Esophagus muscularis mucosa (tissue), 4 donors: ENCODE results near the gene EBF3. TPM values are rescaled to one million over a fixed set of nuclear protein-coding genes. Genes with fewer than 3 reads are reported as not detected.

Experiments
- DNase-seq: peaks from one replicate; pipeline ENCODE4 v3.0.0-alpha.2; 2017; ENCODE audit errors: extremely low spot score
- H3K27ac ChIP-seq, 4 donors: fragments of 200-600 bp; sonication (generic); replicated peaks in 1 of 4; 1 replicate in 3 of 4; 2 replicates in 1 of 4; pipeline ENCODE4 v1.5.1; 2016 to 2019; ENCODE audit warnings: mild to moderate bottlenecking in 1 of 4
- H3K27me3 ChIP-seq, 4 donors: fragments of 200-600 bp; sonication (generic); one replicate each; pipeline versions ENCODE4 v1.5.1 to v1.6.0; 2016 to 2019
- H3K36me3 ChIP-seq, 4 donors: fragments of 200-600 bp; sonication (generic); one replicate each; pipeline ENCODE4 v1.5.1; 2016 to 2019
- H3K4me1 ChIP-seq, 4 donors: fragments of 200-600 bp; sonication (generic); one replicate each; pipeline ENCODE4 v1.5.1; 2016 to 2019
- H3K4me3 ChIP-seq, 4 donors: fragments of 200-600 bp; sonication (generic); 1 replicate in 2 of 4; 2 replicates in 2 of 4; pipeline ENCODE4 v1.5.1; 2016 to 2019; ENCODE audit warnings: mild to moderate bottlenecking in 4 of 4, moderate library complexity in 1 of 4
- H3K9me3 ChIP-seq, 4 donors: fragments of 200-600 bp; sonication (generic); 1 replicate in 3 of 4; 2 replicates in 1 of 4; pipeline ENCODE4 v1.5.1; 2016 to 2019
- EP300 ChIP-seq: sonication (generic); formaldehyde crosslinking; IDR thresholded peaks from one replicate; pipeline ENCODE4 v1.6.1; 2017; ENCODE audit warnings: antibody characterized with exemption
- POLR2A ChIP-seq: fragments of 450-650 bp; IDR thresholded peaks from one replicate; pipeline ENCODE4 v1.6.1; 2017; ENCODE audit warnings: antibody characterized with exemption, moderate library complexity, mild to moderate bottlenecking, low read depth
- POLR2AphosphoS5 ChIP-seq, 2 donors: sonication (generic); formaldehyde crosslinking; IDR thresholded peaks; one replicate each; pipeline ENCODE4 v1.6.1; 2017; ENCODE audit warnings: antibody characterized with exemption in 2 of 2
- whole genome bisulfite sequencing: methylation state at CpG from one replicate; pipeline ENCODE4 v1.1.5; 2018; 5-methylcytosine and 5-hydroxymethylcytosine counted together
- intact Hi-C: fragments of 100-400 bp; cut with DNase I; formaldehyde crosslinking; loops from one replicate; pipeline ENCODE4 v1.15.1; 2023
- total RNA-seq, 4 donors: library from RNA; depleted of rRNA; stranded (reverse); fragments of >200 nt; gene quantifications; one replicate each; pipeline versions ENCODE4 v1.1.0 to v1.2.1, GENCODE V29; 2016
- TF ChIP-seq, protein P1 (sequence below), 3 experiments: fragments of 200-600 bp in 2 of 3; fragments of 450-650 bp in 1 of 3; sonication (generic) in 2 of 3; IDR thresholded peaks; one replicate each; pipeline ENCODE4 v1.5.1; 2017 to 2019; ENCODE audit warnings: antibody characterized with exemption in 3 of 3, mild to moderate bottlenecking in 2 of 3, moderate library complexity in 1 of 3

Gene EBF3
- total RNA-seq, 4 donors from 2014 or later, result 2.9 to 7.3 (median 5.2) TPM

GRCh38 chr10:129863201-129863663 lies 100.8 kb downstream of the EBF3 start:
- Histone ChIP-seq H3K4me3 (no peak overlapping the region), H3K4me1 (no peaks in the 10 kb centered on the region), H3K27me3 (peaks cover 0 to 9% (median 0%) of the 10 kb centered on the region in 4 donors), H3K9me3 (no peaks in the 10 kb centered on the region), H3K36me3 (peaks cover 0 to 53% (median 6%) of the 10 kb centered on the region in 4 donors), H3K27ac (no peak overlapping the region)
- intact Hi-C loops, result no loop called here
- WGBS, result 47% methylated on average over 15 of the region's 15 CpGs
- no peak for TF ChIP-seq POLR2A
- TF ChIP-seq, protein P1, sequence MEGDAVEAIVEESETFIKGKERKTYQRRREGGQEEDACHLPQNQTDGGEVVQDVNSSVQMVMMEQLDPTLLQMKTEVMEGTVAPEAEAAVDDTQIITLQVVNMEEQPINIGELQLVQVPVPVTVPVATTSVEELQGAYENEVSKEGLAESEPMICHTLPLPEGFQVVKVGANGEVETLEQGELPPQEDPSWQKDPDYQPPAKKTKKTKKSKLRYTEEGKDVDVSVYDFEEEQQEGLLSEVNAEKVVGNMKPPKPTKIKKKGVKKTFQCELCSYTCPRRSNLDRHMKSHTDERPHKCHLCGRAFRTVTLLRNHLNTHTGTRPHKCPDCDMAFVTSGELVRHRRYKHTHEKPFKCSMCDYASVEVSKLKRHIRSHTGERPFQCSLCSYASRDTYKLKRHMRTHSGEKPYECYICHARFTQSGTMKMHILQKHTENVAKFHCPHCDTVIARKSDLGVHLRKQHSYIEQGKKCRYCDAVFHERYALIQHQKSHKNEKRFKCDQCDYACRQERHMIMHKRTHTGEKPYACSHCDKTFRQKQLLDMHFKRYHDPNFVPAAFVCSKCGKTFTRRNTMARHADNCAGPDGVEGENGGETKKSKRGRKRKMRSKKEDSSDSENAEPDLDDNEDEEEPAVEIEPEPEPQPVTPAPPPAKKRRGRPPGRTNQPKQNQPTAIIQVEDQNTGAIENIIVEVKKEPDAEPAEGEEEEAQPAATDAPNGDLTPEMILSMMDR (IDR thresholded peaks at IDR 0.05), result no peak
- TF ChIP-seq EP300, result no peak
- no peak for TF ChIP-seq POLR2AphosphoS5 (IDR thresholded peaks at IDR 0.05)
- DNase-seq, result no peak

DNA sequence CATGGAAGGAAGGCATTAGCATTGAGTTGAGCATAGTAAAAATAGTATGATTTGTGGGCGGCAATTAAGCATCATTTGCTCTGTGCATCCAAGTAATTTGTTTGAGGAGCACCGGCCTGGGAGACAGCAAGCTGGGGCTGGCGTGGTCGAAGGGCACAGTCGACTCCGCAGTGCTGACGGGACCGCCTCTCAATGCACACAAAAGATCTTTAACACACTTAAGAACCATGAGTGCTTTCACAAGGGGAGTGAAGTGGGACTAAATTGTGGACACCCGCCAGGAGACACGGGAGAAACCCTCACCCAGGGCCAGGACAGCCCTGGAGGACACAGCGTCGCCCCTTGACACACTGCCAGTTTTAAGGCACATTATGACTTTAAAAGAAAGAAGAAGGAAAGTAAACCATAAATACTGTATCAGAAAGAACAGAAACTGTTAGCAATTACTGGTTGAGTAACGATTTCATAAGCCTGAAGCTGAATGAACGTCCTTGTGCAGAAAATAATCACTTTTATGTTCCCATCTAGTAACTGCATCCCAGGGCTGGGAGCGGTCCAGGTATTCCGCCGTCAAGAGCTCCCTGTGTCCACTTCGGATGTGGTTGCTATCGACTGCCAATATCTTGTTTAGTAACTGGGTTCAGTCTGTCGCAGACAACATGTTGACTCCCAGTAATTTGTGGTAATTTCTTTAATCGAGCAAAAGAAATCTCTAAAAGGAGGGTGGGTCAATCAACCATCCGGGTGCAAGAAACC lies 102.1 kb downstream of the EBF3 start:
- intact Hi-C loops, result no loop called here
- WGBS, result 86% methylated on average over 22 of the region's 22 CpGs

GRCh38 chr10:129860396-129860795 lies 103.7 kb downstream of the EBF3 start:
- no peak for TF ChIP-seq POLR2AphosphoS5 (IDR thresholded peaks at IDR 0.05)
- TF ChIP-seq, protein P1 (IDR thresholded peaks at IDR 0.05), result no peak
- no peak for TF ChIP-seq POLR2A
- no peak for TF ChIP-seq EP300
- Histone ChIP-seq H3K27ac (no peak overlapping the region), H3K4me1 (no peaks in the 10 kb centered on the region), H3K9me3 (peaks cover 0 to 15% (median 3%) of the 10 kb centered on the region in 4 donors), H3K27me3 (peaks cover 0 to 36% (median 2%) of the 10 kb centered on the region in 4 donors), H3K4me3 (no peak overlapping the region), H3K36me3 (peaks cover 0 to 46% (median 0%) of the 10 kb centered on the region in 4 donors)
- no peak for DNase-seq
- intact Hi-C loops, result no loop called here
- 82% methylated on average over 9 of the region's 9 CpGs for WGBS

More for the DNA sequence above, 102.1 kb downstream of the EBF3 start:
- Histone ChIP-seq H3K27ac (no peak overlapping the region), H3K4me3 (no peak overlapping the region), H3K36me3 (peaks cover 0 to 54% (median 3%) of the 10 kb centered on the region in 4 donors), H3K9me3 (peaks cover 0 to 2% (median 0%) of the 10 kb centered on the region in 4 donors), H3K27me3 (peaks cover 0 to 22% (median 2%) of the 10 kb centered on the region in 4 donors), H3K4me1 (no peaks in the 10 kb centered on the region)
- DNase-seq, result no peak
- TF ChIP-seq, protein P1 (IDR thresholded peaks at IDR 0.05), result no peak
- no peak for TF ChIP-seq POLR2AphosphoS5 (IDR thresholded peaks at IDR 0.05)
- no peak for TF ChIP-seq POLR2A
- no peak for TF ChIP-seq EP300

DNA sequence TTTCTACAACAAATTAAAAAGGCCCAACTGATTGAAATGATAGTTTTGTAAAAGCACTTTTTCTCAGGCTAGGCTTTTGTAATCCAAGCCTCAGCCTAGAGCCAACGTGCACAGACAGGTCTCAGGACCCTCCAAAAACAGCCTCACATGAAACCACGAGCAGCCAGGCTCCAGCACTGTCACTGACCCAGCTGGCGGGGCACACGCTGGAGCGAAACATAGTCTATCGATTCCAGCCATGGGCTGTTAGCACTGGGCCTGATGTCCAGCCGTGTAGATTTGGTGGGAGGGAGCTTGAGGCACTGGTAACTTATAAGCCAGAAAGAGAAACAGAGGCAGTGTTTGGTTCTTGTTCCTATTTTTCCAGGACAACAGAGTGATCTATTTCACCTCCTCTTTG lies 104.5 kb downstream of the EBF3 start:
- DNase-seq, result no peak

More for the DNA sequence above, 104.5 kb downstream of the EBF3 start:
- TF ChIP-seq, protein P1 (IDR thresholded peaks at IDR 0.05), result no peak
- TF ChIP-seq POLR2AphosphoS5 (IDR thresholded peaks at IDR 0.05) (no peak), EP300 (no peak), POLR2A (no peak)
- no peak overlapping the region for H3K4me3 ChIP-seq
- H3K27me3 ChIP-seq, result peaks cover 0 to 42% (median 2%) of the 10 kb centered on the region in 4 donors
- WGBS, result 96% methylated on average over 7 of the region's 7 CpGs
- peaks cover 0 to 15% (median 3%) of the 10 kb centered on the region in 4 donors for H3K9me3 ChIP-seq
- H3K4me1 ChIP-seq, result no peaks in the 10 kb centered on the region
- H3K27ac ChIP-seq, result no peak overlapping the region
- H3K36me3 ChIP-seq, result peaks cover 0 to 44% (median 0%) of the 10 kb centered on the region in 4 donors
- intact Hi-C loops, result no loop called here
